Immature natural killer cell (primary cell): ENCODE results near the gene PVALEF. TPM values are rescaled to one million over a fixed set of nuclear protein-coding genes. Genes with fewer than 3 reads are reported as not detected.
"Not testable (repeated sequence)": the region's sequence is repeated elsewhere in the genome, so short reads cannot be mapped to it uniquely, and the experiment has no call there.

ENCODE experiments used
- DNase-seq, 3 donors: peaks; one replicate each; pipeline ENCODE4 v3.0.0; 2022; ENCODE audit warnings: mixed read lengths in 1 of 3
- H3K27ac Mint-ChIP-seq, 6 donors: one replicate each; pipeline ENCODE4 v1.8.0; 2020; ENCODE audit warnings: mixed read lengths in 6 of 6, mild to moderate bottlenecking in 5 of 6, inconsistent platforms in 4 of 6, moderate library complexity in 3 of 6
- H3K27me3 Mint-ChIP-seq, 3 donors: one replicate each; pipeline ENCODE4 v1.8.0; 2020 to 2021; ENCODE audit warnings: low read depth in 3 of 3, mild to moderate bottlenecking in 3 of 3, mixed read lengths in 3 of 3, moderate library complexity in 3 of 3, inconsistent platforms in 1 of 3
- H3K36me3 Mint-ChIP-seq, 3 donors: one replicate each; pipeline ENCODE4 v1.8.0; 2020; ENCODE audit warnings: mixed read lengths in 3 of 3, inconsistent platforms in 2 of 3, mild to moderate bottlenecking in 2 of 3
- H3K4me1 Mint-ChIP-seq, 2 donors: one replicate each; pipeline ENCODE4 v1.8.0; 2020; ENCODE audit warnings: inconsistent platforms in 2 of 2, mild to moderate bottlenecking in 2 of 2, mixed read lengths in 2 of 2, moderate library complexity in 1 of 2
- H3K4me3 Mint-ChIP-seq, 5 donors: one replicate each; pipeline ENCODE4 v1.8.0; 2020; ENCODE audit warnings: mild to moderate bottlenecking in 5 of 5, mixed read lengths in 5 of 5, inconsistent platforms in 3 of 5, moderate library complexity in 3 of 5
- H3K9me3 Mint-ChIP-seq, 6 donors: one replicate each; pipeline ENCODE4 v1.8.0; 2020; ENCODE audit warnings: mild to moderate bottlenecking in 6 of 6, mixed read lengths in 6 of 6, inconsistent platforms in 4 of 6, moderate library complexity in 3 of 6
- polyA plus RNA-seq, 3 donors: library from polyadenylated mRNA; unstranded; fragments of 300-500 nt; fragmentation: Illumina TruSeq; gene quantifications; one replicate each; pipeline ENCODE4 v1.2.3, GENCODE V29; 2021

The PVALEF gene
- polyA plus RNA-seq, 3 donors from 2014 or later: not detected

- peaks cover 0 to 2% of the 10 kb centered on the region in 2 donors for H3K4me1 Mint-ChIP-seq
- no peak overlapping the region for H3K27ac Mint-ChIP-seq
- no peaks in the 10 kb centered on the region for H3K36me3 Mint-ChIP-seq
- no peaks in the 10 kb centered on the region for H3K9me3 Mint-ChIP-seq
- H3K27me3 Mint-ChIP-seq: peaks cover 0 to 5% (median 0%) of the 10 kb centered on the region in 3 donors
- no peak for DNase-seq
- H3K4me3 Mint-ChIP-seq: no peak overlapping the region
Measured at GRCh38 chr17:81143717-81144422, 21.4 kb upstream of the PVALEF start.

GRCh38 chr17:81144423-81144781 is 20.9 kb upstream of the PVALEF start:
- Mint-ChIP-seq H3K27ac (no peak overlapping the region), H3K4me1 (peaks cover 0 to 3% of the 10 kb centered on the region in 2 donors), H3K36me3 (no peaks in the 10 kb centered on the region), H3K27me3 (peaks cover 0 to 3% (median 0%) of the 10 kb centered on the region in 3 donors), H3K9me3 (no peaks in the 10 kb centered on the region), H3K4me3 (no peak overlapping the region)
- DNase-seq: no peak

DNA sequence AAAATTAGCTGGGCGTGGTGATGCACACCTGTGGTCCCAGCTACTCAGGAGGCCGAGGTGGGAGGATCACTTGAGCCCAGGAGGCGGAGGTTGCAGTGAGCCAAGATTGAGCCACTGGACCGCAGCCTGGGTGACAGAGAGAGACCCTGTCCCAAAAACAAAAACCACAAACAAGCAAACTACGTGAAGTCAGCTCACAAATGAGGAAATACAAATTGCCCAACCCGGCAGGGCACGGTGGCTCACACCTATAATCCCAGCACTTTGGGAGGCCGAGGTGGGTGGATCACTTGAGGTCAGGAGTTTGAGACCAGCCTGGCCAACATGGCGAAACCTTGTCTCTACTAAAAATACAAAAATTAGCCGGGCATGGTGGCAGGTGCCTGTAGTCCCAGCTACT is 19.1 kb upstream of the PVALEF start:
- not testable (repeated sequence) for H3K4me3 Mint-ChIP-seq, DNase-seq, H3K27ac Mint-ChIP-seq, H3K27me3 Mint-ChIP-seq, H3K36me3 Mint-ChIP-seq, H3K9me3 Mint-ChIP-seq
- peaks cover 9 to 10% of the 10 kb centered on the region in 2 donors for H3K4me1 Mint-ChIP-seq

GRCh38 chr17:81147701-81148100 is 17.6 kb upstream of the PVALEF start:
- no peak overlapping the region for H3K27ac Mint-ChIP-seq
- no peaks in the 10 kb centered on the region for H3K9me3 Mint-ChIP-seq

DNA sequence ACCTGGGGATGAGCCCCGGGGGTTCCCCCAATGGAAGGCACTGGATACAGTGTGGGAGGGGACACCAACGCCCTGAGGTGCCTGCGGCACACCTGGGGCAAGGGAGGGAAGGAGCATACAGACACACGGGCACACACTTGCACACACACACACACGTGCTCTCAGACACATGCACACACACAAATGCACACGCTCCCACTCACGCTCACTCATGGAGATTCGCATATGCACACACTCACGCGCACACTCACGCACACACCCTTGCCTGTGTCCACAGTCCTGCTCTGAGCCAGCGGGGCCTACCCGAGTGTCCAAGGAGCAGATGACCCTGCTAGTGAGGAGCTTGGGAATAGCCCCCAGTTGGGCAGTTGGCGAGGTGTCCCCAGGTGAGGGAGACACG is 16.7 kb upstream of the PVALEF start:
- Mint-ChIP-seq H3K4me3 (peak overlapping the region in 1 of 5 donors; percentile 7), H3K4me1 (peaks cover 10 to 11% of the 10 kb centered on the region in 2 donors), H3K36me3 (no peaks in the 10 kb centered on the region), H3K27ac (no peak overlapping the region), H3K27me3 (no peaks in the 10 kb centered on the region), H3K9me3 (no peaks in the 10 kb centered on the region)
- no peak for DNase-seq

More at GRCh38 chr17:81147701-81148100, 17.6 kb upstream of the PVALEF start:
- H3K36me3 Mint-ChIP-seq: no peaks in the 10 kb centered on the region
- no peaks in the 10 kb centered on the region for H3K27me3 Mint-ChIP-seq
- no peak overlapping the region for H3K4me3 Mint-ChIP-seq
- H3K4me1 Mint-ChIP-seq: peaks cover 10 to 11% of the 10 kb centered on the region in 2 donors
- DNase-seq: no peak

DNA sequence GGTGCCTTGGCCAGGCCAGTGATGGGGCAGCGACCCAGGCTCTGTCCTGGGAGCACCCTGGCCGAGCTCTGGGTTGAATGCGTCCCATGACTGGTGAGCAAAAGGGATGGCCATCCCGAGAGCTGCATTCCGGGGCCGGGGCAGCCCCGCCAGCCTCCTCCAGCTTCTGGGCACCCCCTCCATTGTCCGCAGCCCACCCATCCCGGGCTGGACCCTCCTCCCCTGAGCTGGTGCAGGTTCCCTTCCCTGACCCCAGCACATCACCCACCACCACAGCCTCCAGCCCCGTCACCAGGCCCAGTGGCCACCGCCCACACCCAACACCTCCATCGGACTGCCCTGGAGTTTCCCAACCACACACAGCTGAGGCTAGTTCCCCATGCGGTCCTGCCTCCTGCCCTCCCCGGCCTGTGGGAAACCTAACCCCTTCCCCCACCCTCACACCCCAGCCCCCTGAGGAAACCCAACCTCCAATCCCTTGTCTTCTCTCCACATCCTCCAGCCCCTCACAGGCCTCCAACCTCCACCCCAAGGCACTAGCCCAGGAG is 16.2 kb upstream of the PVALEF start:
- Mint-ChIP-seq H3K4me3 (peak overlapping the region in 1 of 5 donors; percentile 33), H3K9me3 (no peaks in the 10 kb centered on the region), H3K27me3 (no peaks in the 10 kb centered on the region), H3K36me3 (no peaks in the 10 kb centered on the region), H3K4me1 (peaks cover 10 to 11% of the 10 kb centered on the region in 2 donors), H3K27ac (peak overlapping the region in 2 of 6 donors; percentile 24 to 58)
- no peak for DNase-seq

DNA sequence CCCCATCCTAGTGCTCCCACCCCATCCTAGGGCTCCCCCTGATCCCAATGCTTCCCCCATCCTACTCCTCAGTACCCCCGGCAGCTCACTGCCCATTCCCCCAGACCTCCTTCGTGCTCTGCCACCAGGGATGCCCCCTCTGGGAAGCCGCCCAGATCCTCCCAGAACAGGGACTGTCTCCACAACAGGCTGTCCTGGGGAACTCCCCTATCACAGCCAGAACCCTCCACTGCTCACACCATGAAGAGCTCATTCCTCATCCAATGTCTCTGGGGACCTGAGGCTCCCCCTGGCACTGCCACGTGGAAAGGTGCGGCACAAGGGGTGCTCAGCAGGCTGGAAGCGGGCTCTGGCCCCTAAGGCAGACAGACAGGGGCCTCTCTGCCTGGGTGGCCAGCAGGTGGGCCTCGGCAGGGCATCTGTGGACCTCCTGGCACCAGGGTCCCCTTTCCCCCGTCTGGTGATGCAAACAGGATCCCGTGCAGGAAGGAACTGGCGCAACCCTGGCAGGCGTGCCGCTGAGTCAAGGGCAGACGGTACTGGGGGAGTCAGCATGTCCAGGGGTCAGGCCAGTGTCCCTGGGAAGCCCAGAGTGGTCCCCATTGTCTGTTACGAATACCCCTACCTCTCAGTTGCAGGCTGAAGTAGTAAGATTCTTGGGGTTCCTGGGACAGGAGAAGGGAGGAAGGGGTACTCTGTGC is 14.8 kb upstream of the PVALEF start:
- peak overlapping the region in 1 of 5 donors; percentile 67 for H3K4me3 Mint-ChIP-seq
- no peaks in the 10 kb centered on the region for H3K9me3 Mint-ChIP-seq
- DNase-seq: no peak
- no peaks in the 10 kb centered on the region for H3K36me3 Mint-ChIP-seq
- peak overlapping the region in 3 of 6 donors; percentile 28 to 86 (median 51) for H3K27ac Mint-ChIP-seq
- peaks cover 10 to 11% of the 10 kb centered on the region in 2 donors for H3K4me1 Mint-ChIP-seq
- H3K27me3 Mint-ChIP-seq: no peaks in the 10 kb centered on the region

DNA sequence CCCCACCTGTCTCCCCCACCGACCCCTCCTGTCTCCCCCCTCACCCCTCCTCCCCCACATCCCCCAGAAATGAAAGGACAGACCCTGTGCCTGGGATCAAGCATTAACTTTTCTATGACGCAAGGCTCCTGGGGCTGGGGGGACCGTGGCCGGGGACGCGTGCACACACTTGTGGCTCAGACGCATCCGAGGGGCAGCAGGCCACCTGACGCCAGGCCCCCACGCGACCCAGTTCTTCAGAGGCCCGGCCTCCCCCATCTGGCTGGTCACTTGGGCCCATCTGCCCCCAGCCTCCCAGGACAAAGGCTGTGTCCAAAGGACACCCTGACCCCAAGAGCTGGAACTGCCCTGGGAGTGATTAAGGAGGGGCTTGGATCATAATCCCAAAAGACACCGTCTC is 14.0 kb upstream of the PVALEF start:
- Mint-ChIP-seq H3K4me1 (peaks cover 10 to 11% of the 10 kb centered on the region in 2 donors), H3K27ac (no peak overlapping the region), H3K4me3 (no peak overlapping the region), H3K36me3 (no peaks in the 10 kb centered on the region), H3K27me3 (no peaks in the 10 kb centered on the region), H3K9me3 (no peaks in the 10 kb centered on the region)
- DNase-seq: no peak

DNA sequence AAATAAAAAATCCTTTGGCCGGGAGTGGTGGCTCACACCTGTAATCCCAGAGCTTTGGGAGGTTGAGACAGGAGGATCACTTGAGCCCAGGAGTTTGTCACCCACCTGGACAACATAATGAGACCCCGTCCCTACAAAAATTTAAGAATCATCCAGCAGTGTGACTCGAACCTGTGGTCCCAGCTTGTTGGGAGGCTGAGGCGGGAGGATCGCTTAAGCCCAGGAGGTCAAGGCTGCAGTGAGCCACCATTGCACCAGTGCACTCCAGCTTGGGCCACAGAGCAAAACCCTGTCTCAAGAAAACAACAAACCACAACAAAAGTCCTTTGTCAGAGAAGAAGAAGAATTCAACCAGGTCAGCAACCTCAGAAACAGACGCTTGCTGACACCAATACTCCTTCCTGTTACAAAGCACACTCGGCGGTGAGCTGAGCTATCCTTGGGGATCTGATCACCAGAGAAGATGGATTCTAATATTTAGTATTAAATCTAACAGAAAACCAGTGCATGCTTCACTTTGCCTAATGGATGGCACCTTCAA is 12.9 kb upstream of the PVALEF start:
- peaks cover 10 to 12% of the 10 kb centered on the region in 2 donors for H3K4me1 Mint-ChIP-seq
- H3K27ac Mint-ChIP-seq: no peak overlapping the region
- no peak for DNase-seq
- H3K27me3 Mint-ChIP-seq: peaks cover 0 to 2% (median 0%) of the 10 kb centered on the region in 3 donors
- no peaks in the 10 kb centered on the region for H3K36me3 Mint-ChIP-seq
- no peak overlapping the region for H3K4me3 Mint-ChIP-seq
- no peaks in the 10 kb centered on the region for H3K9me3 Mint-ChIP-seq

DNA sequence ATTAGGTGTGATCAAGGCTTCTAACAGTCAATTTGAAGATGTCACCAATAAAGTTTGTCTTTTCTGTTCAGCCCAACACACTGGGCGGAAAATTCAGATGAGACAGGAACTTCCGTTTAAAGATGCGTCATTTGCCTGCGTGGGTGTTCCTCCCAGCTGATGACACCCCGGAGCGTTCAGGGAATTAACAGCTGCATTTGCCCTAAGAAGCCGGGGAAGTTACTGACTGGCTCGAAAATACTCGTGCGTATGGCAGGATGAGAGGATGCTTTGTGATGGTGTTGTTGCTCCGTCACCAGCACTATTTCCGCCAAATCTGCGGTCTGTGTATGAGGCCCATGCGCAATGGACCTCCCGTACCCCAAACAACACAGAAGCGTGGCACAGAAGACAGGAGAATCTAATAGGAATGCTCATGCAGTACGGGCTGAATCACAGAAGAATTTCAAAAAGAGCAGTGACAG is 11.9 kb upstream of the PVALEF start:
- no peaks in the 10 kb centered on the region for H3K36me3 Mint-ChIP-seq
- no peak overlapping the region for H3K27ac Mint-ChIP-seq
- H3K9me3 Mint-ChIP-seq: no peaks in the 10 kb centered on the region
- no peak for DNase-seq
- peaks cover 0 to 2% (median 0%) of the 10 kb centered on the region in 3 donors for H3K27me3 Mint-ChIP-seq
- peaks cover 10 to 12% of the 10 kb centered on the region in 2 donors for H3K4me1 Mint-ChIP-seq
- no peak overlapping the region for H3K4me3 Mint-ChIP-seq

DNA sequence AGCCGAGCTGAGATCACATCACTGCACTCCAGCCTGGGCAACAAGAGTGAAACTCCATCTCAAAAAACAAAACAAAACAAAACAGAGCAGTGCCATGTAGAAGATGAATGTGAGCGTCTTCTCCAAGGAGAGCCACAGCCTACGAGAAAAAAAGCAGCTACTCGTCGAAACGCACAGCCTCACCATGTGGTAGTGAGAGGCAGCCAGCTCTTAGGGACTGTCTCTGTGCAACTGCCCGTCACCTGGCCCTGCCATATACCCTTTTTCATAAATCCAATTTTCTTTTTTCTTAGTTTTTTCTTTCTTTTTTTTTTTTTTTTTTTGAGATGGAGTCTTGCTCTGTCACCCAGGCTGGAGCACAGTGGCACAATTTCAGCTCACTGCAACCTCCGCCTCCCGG is 11.3 kb upstream of the PVALEF start:
- H3K4me1 Mint-ChIP-seq: peaks cover 10 to 15% of the 10 kb centered on the region in 2 donors
- H3K9me3 Mint-ChIP-seq, H3K36me3 Mint-ChIP-seq, DNase-seq, H3K27ac Mint-ChIP-seq, H3K4me3 Mint-ChIP-seq, H3K27me3 Mint-ChIP-seq: not testable (repeated sequence)

- Mint-ChIP-seq H3K27me3 (peaks cover 0 to 2% (median 0%) of the 10 kb centered on the region in 3 donors), H3K9me3 (no peaks in the 10 kb centered on the region), H3K4me3 (no peak overlapping the region), H3K36me3 (no peaks in the 10 kb centered on the region), H3K4me1 (peaks cover 7 to 14% of the 10 kb centered on the region in 2 donors), H3K27ac (no peak overlapping the region)
- DNase-seq: no peak
Measured at GRCh38 chr17:81154961-81155360, 10.3 kb upstream of the PVALEF start.

DNA sequence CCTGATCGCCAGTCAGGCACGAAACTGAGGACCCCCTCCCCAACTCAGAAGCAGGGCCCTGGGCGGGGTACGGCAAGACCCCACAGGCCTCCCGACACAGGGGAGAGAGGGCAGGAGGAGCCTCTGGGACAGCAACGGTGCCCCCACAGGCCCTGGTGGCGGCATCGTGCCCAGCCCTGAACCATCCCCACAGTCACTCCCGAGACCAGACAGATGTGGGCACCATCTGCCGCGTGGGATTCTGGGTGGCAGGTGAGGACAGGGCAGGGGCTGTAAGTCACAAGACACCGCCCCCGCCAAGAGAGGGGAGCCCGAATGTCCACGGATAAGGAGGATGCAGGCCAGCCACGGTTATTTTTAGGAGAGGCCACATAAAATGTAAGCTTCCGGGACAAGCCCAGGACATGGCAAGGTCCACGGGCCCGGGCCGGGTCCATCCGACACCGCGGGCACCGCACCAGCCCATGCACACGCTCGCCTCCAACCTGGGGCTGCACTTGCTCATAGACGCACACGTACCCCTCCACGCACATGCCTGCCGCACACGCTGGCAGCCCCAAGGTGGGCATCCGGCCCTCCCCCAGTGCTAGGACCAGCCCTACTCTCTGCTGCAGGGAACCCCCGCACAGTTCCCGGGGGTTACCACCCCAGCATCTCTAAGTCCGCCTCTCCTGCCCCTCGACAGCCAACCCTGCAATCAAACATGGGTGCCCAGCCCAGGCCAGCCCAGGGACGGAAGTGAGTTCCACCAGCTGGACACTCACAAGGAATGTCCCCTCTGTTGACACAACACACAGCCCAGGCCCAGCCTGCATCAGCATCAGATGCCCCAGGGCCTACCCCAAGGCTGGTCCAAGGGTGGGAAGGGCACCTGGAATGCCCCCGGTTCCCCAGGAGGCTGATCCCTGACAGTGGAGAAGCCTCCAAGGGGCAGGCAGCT is 8.2 kb upstream of the PVALEF start:
- H3K4me1 Mint-ChIP-seq: peaks cover 4 to 16% of the 10 kb centered on the region in 2 donors
- H3K27ac Mint-ChIP-seq: no peak overlapping the region
- no peaks in the 10 kb centered on the region for H3K9me3 Mint-ChIP-seq
- H3K27me3 Mint-ChIP-seq: peaks cover 0 to 2% (median 0%) of the 10 kb centered on the region in 3 donors
- peak overlapping the region in 1 of 5 donors; percentile 27 for H3K4me3 Mint-ChIP-seq
- no peaks in the 10 kb centered on the region for H3K36me3 Mint-ChIP-seq
- no peak for DNase-seq
